Measurements from ENCODE around the gene PLD5.

Gene PLD5

DNA sequence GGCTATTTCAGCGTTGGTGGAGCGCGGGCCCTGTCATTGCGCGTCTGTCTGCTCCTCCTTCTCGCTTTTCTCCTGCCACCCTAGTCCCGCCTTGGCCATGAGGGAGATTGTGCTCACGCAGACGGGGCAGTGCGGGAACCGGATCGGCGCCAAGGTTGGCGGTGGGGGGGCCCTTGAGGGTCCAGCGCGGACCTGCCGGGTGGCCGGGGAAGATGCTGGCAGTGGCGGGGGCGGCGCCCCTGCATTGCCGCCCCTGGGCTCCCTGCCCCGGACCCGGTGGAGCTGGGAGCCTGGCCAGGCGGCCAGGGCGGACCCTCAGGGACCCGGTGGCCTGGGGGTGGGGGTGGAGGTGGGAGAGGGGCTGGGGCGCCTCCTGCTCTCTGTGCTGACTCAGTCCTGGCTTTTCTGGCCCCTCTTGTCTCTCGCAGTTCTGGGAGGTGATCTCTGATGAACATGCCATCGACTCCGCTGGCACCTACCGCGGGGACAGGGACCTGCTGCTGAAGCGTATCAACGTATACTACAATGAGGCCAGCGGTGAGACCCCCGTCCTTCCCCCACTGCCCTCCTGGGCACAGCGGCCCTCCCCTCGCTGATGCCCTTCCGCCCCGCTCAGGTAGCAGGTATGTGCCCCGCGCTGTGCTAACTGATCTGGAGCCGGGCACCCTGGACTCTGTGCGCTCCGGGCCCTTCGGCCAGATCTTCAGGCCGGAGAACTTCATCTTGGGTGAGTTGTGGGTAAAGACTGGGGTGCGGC is 467.3 kb downstream of the PLD5 start:
- no peak for DNase-seq (ENCODE audit: insufficient read length, low spot score)
- no peak for TF ChIP-seq POLR2A (IDR thresholded peaks at IDR 0.05; ENCODE audit: low read depth, low read length)
- FAIRE-seq, result no peak

DNA sequence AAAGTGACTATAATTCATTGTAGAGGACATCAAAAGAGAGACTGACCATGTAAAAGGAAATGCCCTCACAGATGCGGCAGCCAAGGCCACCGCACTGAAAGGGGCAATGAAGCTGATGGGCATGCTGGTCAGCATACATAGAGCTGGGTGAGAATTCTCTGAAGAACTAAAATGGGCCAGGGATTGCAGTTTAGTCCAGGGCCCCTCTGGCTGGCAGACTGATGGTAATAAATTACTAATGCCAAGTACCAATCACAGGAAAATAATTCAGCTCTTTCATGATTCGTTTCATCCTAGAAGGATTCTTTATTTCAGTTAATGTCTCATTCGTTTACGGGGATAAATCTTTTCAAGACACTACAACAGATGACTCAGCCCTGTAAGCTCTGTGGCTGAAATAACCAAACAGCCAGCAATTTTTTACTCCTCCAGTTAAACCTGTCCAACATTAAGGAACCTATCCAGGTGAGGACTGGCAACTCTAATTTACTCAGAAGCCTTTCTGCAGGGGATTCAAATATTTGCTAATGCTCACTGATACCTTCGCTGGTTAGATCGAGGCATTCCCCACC is 468.7 kb downstream of the PLD5 start:
- no peak for TF ChIP-seq POLR2A (IDR thresholded peaks at IDR 0.05; ENCODE audit: low read depth, low read length)
- FAIRE-seq, result no peak
- DNase-seq (ENCODE audit: insufficient read length, low spot score), result no peak

DNA sequence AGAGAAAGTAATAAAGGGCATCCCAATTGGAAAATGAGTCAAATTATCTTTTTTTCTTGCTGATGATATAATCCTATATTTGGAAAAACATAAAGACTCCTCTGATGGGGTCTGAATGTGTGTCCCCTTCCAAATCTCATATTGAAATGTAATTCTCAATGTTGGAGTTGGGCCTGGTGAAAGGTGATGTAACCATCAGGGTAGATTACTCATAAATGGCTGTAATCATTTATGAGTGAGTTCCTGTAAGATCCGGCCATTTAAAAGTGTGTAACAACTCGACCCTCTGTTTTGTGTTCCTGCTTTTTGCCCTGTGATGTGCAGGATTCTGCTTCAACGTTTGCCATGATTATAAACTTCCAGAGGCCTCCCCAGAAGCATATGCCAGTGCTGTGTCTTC is 481.3 kb downstream of the PLD5 start:
- FAIRE-seq (no peak), DNase-seq (ENCODE audit: insufficient read length, low spot score) (no peak)
- no peak for TF ChIP-seq POLR2A (IDR thresholded peaks at IDR 0.05; ENCODE audit: low read depth, low read length)

DNA sequence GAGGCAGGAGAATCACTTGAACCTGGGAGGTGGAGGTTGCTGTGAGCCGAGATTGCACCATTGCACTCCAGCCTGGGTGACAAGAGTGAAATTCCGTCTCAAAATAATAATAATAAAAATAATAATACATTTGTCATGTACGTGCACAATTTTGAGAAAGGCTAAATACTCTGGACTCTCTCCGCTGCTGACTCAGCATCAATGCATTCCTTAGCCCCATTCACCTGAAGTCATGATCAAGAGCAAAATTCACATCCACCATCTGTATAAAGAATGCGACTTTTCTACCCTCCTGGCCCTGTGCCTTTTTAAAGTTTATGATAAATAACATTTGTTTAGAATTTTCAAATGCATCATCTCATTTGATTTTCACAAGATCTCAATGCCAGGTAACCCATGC is 490.1 kb downstream of the PLD5 start:
- DNase-seq (ENCODE audit: insufficient read length, low spot score), result no peak
- no peak for FAIRE-seq
- no peak for TF ChIP-seq POLR2A (IDR thresholded peaks at IDR 0.05; ENCODE audit: low read depth, low read length)

DNA sequence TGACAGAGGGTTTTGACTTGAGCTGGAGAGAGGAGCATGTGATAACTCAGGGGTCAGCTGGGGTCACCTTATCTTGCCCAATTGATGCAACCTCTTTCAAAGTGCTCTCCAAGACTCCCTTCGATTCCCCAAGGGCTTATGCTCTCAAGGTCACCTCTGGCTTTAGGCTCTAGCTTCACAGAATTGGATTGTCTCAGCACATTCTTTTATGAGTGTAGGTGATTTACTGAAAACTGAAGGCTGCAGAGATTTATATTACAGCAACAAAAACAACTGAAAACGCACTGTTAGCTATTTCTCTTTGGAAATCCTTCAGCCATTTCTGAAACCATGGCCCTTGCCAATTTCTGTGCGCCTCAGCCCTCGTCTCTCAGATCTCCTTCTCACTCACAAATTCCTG is 491.1 kb downstream of the PLD5 start:
- FAIRE-seq (no peak), DNase-seq (ENCODE audit: insufficient read length, low spot score) (no peak)
- TF ChIP-seq POLR2A (IDR thresholded peaks at IDR 0.05; ENCODE audit: low read depth, low read length), result no peak

All from H54 (cell line).